Effector CD8-positive, alpha-beta T cell (primary cell): ENCODE data around the gene RNF4.
"Not testable (repeated sequence)": the region's sequence is repeated elsewhere in the genome, so short reads cannot be mapped to it uniquely, and the experiment has no call there.

Experiments used
- DNase-seq: peaks from one replicate; lab custom pipeline; 2025; lab: John Stamatoyannopoulos, UW
- total RNA-seq, 4 experiments: gene quantifications; one replicate each; lab custom pipeline; 2026; lab: John Stamatoyannopoulos, UW

The RNF4 gene, protein sequence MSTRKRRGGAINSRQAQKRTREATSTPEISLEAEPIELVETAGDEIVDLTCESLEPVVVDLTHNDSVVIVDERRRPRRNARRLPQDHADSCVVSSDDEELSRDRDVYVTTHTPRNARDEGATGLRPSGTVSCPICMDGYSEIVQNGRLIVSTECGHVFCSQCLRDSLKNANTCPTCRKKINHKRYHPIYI
- total RNA-seq = 141 to 166 (median 154) reads per million in 4 experiments

DNA sequence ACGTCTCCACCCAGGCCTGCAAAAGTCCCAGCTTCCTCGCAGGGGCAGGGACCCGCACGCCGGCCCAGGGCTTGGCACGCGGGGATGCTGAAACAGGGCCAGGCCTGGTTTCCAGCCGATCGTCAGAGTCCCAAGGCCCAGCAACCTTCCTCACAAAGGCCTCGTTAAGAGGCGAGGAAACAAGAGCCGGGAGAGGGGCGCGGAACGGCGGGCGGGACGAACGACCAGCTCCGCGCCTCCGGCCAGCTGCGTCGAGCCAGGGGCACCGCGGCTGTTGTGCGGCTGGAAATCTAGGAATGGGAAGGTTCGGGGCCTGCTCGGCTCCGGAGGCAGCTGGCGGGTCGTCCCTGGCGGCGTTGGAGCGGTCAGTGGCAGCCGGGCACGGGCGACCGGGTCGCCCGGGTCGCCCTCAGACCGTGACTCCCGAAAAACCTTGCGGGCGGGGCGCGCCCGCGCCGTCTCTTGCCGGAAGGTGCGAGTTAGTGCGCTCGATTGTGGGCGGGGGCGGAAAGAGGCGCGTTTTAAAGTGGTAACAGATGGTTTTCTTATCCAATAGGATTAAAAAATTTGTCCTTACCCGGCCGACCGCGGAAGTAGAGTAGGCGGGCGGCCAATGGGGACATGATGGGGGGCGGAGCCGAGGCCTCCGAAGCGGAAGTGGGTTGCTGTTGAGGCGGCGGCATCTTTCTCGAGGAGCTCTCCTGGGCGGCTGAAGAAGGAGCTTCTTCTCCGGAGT is at the start of gene RNF4:
TSS of gene RNF4 (plus strand) at position 651 of the 736 bp plus-strand sequence. CDS start 21,388 bp downstream, outside the sequence.
- peak; percentile 92 for DNase-seq

DNA sequence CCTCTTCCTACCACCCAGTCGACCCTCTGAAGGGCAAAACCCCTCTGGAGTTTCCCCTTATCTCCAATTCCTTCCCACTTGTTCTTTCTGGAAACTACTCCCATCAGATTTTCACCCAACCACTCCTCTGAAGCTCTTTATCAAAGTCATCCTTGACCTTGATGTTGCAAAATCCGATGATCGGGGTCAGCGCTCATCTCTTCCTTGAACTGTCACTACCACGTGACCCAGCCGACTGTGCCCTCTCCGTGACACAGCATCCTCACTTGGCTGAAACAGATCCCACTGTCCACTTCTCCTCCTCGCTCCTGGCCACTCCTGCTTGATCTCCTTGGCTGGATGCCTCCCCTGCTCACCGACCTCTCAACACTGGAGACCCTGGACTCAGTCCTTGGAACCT is 49.1 kb upstream of the RNF4 start:
- no peak for DNase-seq

DNA sequence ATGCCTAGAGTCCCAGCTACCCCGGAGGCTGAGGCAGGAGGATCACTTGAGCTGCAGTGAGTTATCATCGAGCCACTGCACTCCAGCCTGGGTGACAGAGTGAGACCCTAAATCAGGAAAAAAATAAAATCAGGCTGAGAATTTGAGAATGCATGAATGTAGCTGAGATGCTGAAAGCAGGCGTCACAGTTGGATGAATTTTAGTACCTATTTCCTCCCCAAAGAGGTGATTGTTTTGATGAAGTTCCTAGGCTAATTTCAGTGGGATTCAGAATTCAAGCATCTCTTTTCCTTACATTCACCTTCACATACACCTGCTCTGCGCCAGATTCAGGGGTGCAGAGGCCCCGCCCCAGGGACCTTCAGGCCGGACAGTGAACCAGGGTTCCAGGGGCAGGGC is 47.0 kb upstream of the RNF4 start:
- DNase-seq = no peak

DNA sequence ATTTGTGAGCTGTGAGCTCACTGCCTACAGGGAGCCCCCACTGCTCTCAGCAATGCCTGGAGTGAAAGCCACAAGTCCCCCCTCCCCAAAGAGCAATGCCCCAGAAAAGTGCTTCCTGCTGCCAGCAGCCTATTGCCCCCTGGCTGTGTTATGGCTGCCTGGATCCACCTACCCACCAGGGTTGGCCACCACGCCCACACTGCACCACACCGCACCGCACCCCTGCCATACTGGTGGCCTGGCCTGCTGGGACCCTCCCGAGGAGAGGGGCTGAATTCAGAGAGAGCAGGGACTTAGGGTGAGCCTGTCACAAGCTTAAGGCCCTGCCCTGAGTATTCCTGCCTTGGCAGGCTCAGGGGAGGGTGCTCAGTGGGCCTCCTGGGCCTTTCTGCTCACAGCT is 45.8 kb upstream of the RNF4 start:
- no peak for DNase-seq

DNA sequence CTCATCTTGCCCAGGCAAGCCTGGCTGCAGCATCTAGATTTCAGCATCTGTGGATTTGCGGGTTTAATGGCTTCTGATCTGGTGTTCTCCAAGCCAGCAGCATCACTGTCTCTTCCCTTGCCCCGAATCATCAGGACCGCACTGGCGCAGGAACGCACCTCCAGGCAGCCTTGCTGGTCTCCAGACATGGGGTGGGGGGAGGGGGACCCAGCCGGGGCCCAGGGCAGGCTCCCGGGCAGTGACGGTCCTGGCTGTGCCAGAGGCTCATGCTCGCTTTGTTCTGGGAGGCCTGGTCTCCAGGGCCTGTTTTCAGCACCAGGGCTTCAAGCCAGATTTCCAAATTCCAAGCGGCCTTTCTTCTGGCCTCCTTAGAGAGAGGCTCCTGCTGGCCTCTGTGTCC is 45.2 kb upstream of the RNF4 start:
- no peak for DNase-seq

DNA sequence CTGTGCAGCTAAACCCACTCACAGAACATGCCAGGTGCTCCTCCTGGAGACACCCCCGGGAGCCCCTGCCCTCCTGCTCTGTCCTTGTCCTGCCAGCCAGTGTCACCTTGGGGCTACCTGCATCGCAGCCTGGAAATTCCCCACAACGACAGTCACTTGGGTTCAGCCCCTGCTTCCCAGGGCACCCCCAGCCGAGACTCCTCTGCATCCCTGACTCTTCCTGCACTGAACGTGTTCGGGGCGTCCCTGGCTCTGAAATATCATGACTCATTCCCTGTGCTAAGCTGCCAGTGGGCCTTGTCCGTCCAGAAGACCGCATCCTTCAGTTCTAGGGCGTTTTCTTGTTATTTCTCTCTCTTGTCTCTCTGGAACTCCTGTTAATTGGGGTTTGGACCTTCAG is 44.3 kb upstream of the RNF4 start:
- no peak for DNase-seq

DNA sequence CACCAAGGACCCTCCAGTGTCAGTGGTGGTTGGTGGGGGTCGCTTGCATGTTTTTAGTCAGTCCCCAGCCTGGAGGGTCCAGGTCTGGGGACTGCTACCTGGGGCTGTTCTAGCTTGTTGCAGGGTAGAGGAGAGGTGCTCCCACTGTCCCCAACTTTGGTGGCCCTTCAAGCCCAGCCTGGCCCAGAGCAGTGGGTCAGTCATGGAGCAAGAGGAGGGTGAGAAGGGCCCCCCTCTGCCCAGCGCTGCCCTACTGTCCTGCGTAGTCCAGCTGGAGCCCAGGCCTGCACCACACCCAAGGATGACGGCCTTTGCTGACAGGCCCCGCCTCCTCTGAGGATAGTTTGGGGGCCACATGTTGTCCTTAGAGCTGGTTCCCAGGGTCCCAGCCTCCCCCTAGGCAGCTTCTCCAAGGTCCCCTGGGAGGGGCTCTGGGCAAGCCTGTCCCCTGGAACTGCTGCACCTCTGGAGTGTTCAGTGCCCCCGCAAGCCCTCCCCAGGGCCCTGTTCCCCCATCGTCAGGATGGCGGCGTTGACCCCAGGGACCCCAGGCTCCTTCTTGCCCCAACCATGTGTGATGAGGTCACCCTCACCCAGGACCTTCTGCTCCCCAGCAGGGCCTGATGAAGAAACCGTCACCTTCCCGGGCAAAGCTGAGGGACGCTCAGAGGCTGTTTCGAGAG is 43.4 kb upstream of the RNF4 start:
- no peak for DNase-seq

DNA sequence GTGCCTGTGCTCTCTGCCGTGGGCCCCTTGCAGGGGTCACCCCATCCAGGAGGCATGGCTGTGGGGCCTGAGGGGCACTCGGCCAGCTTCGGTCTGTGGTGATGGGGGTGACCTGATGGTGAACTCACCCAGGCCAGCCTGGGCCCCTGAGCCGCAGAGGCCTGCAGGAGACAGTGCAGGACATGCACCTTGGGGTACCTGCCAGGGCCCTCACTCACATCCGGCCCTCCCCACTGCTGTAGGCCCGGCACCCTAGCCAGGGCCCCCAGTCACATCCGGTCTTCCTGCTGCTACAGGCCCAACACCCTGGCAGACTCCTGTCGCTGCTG is 42.9 kb upstream of the RNF4 start:
- no peak for DNase-seq

DNA sequence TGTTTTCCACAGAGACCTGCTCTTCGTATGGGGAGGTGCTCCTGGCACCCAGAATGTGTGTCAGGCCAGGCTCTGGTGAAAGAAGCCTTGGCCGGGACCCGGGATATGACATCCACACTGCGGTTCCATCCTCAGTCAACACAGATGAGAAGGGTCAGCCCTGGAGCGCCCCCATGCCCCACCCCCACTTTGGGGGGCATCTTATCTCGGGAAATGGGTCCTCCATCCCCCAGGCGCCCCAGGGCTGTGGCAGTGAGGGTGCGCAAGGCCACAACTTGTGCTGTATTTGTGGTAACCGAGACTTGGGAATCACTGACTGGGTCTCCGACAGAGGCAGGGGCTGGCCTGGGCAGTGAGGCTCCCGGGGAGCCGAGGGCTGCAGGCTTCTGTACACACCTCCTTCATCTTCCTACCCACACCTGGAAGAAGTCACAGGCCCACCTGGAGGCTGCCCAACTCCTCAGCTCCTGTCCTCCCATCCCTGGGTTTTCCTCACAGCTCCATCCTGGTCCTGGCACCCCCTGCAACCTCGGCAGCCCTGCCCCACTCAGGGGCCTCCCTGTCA is 42.1 kb upstream of the RNF4 start:
- no peak for DNase-seq

DNA sequence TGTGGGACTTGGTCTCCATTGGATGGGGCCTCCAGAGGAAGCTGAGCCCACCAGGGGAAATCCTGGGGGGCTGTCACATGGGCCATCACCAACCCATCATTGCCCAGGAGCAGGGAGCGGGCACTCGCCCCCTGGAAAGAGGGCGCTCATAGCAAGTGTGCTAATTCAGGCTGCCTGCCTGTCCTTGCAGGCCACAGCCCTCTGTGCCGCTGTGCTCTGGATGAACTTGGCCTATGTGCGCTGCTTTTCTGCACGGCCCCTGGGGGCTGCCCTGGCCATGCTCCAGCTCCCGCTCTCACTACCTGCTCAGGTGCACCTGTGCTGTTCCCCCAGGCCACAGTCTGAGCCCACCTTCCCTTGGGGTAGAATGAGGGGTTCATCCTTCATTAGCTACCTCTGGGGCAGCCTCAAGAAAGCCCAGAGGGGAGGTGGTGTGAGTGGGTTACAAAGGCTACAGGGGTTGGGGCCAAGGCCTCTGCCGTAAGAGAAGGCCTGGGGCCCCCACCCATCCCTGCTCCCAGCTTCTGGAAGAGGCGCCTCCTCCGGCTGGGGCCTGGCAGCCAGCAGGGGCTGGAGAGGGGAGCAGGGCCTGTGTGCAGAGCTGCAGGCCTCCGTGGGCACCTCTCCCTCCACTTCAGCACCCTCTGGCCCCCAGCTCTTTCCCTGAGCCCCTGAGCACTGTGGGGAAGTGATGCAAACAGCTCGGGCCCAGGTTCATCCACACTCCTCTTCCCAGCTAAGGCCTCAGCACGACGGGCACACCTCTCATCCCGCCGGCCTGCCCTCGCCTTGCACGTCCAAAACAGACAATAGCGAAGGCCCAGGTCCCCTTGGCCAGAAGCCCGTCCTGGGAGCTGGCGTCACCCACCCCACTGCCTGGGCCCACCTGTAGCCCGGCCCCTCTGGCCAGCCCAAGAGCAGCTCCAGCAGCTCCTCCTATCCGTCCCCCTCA is 41.2 kb upstream of the RNF4 start:
- no peak for DNase-seq

DNA sequence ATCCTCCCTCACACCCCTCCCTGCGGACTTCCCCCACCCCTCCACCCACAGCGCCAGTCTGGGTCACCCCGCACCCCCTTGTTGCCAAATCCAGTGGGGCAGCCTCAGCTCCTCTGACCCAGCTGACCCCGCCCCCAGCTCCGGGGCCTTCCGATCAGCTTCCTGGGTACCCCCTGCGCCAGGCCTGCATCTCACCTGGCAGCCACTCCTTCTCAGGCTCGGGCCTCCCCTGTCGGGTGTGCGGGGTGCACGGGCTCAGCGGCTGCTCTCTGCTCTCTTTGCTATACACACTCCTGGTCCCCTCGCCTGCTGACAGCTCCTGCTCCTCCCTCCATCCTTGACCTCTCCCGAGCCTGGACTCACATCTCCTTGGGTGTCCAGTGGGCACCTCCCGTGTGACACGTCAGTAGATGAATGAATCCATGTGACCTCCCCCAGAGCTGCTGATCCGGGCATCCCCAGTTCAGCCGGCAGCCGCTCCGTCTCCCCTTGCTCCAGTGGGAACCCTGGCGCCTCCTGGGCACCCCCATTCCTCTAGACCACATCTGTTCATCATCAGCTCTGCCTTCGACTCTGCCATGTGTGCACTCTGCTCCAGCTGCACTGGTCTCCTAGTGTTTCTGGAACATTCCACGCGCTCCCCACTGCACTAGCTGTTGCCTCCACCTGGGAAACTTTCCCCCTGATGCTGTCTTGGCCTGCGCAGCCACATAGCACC is 40.3 kb upstream of the RNF4 start:
- DNase-seq = no peak

DNA sequence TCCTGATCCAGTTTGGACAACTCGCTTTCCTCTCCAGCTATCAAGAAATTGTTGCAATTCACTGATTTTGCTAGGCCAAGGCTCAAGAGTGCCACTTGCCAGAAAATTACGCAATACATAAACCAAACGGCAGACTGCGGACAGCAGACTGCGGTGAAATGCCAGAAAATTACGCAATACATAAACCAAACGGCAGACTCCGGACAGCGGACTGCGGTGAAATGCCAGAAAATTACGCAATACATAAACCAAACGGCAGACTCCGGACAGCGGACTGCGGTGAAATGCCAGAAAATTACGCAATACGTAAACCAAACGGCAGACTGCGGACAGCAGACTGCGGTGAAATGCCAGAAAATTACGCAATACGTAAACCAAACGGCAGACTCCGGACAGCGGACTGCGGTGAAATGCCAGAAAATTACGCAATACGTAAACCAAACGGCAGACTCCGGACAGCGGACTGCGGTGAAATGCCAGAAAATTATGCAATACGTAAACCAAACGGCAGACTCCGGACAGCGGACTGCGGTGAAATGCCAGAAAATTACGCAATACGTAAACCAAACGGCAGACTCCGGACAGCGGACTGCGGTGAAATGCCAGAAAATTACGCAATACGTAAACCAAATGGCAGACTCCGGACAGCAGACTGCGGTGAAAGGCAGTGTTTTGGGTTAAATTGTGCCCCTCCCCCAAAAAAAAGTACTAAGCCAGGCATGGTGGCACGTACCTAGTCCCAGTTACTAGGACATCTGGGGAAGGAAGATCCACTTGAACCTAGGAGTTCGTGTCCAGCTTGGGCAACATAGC is 38.8 kb upstream of the RNF4 start:
- DNase-seq = not testable (repeated sequence)

DNA sequence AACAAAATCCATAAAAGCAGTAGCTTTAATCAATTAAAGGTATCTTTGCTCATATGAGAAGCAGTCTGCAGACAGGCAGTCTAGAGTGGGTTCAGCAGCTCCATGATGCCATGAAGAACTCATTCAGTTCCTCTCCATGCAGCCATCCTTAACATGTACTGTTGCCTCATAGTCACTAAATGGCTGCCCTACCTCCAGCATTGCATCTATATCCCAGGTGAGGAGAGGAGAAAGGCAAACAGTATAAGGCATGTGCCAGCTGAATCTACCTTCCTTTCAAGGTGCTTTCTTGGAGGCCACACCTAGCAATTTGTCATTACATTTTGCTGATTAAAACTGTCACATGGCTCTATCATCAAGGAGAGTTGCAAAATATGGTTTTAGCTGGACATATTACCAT is 36.9 kb upstream of the RNF4 start:
- DNase-seq = no peak

DNA sequence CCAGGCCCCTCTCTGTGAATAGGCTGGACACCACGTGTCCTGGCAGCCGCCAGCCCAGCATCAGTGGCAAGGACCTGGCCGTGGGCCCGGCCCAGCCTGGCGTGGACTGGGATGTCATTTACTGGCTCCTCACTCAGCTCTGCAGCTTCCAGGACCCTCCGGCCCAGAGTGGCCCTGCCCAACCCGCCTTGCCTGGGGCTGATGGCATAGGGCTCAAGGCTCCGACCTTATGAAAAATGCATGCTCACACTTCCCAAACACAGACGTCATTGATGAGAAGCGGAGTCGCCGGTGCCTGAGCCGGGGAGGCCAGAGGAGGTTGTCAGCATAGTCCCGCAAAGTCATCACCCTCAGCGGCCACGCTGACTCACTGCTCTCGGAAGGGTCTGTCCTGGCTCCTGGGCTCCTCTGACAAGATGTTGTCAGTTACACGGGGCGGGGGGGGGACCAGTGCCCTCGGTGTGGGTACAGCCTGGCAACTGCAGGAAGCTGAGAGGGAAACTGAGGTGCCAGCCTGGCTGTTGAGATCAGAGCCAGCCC is 35.8 kb upstream of the RNF4 start:
- DNase-seq = no peak

DNA sequence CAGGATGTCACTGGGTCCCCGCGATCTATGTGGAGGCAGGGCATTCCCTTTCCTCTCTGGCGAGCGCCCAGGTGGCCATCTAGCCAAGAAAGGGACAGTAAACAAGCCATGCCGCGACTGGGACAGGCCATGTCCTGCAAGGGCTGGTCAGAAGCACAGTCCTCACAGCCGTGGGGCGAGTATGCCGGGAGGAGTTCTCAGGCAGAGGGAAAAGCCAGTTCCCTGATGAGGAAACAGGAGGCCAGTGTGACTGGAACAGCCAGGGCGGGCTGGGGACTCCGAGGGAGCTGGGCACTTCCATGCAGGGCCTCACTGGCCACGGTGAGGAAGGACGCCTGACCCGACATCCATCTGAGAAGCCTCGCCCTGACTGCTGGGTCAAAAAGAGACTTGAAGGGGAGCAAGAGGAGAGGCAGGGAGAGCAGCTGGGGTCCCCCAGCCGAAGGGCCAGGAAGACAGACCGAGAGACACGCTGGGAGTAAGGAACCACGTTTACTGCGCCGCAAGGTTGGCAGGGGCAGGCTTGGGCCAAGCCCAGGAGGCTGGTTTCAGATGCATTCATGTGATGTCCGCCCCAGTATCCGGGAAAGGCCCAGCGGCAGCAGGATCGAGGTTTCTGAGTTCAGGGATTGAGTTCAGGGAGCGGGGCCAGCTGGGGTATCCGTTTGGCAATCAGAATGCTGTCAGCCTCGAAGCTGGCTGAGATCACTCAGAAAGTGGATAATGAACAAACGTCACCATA is 35.1 kb upstream of the RNF4 start:
- no peak for DNase-seq

DNA sequence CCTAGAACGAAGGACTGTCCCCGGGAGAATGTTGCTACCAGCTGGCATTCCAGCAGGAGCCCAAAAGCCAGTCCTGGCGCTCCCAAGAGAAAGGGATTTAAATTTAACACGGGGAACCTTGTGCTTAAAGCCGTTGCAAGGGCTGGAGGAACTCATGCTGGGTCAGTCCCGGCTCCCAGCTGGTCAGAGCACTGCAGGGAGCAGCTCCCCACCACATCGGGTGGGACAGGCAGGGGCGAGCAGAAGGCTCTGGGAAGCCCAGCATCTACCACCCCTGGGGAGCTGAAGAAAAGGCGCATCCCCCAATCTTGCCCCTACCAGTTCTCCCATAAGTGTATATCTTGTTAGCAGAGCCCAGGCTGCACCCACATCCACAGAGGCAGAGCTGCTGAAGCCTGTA is 34.5 kb upstream of the RNF4 start:
- no peak for DNase-seq

DNA sequence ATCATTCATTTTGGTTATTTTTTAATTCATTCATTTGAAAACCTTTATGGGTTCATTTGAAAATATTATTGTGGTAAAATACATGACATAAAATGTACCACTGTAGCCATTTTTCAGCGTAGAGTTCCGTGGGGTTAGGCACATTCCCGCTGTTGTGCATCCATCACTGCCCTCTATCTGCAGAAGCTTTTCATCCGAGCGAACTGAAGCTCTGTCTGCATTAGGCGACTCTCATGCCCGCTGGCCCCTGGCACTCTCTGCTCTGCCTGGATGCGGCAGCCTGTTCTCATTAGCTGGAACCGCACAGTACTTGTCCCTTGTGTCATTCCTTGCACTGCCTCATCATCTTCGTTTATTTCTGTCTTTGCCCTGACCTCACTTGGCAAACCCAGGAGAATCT is 32.6 kb upstream of the RNF4 start:
- no peak for DNase-seq

DNA sequence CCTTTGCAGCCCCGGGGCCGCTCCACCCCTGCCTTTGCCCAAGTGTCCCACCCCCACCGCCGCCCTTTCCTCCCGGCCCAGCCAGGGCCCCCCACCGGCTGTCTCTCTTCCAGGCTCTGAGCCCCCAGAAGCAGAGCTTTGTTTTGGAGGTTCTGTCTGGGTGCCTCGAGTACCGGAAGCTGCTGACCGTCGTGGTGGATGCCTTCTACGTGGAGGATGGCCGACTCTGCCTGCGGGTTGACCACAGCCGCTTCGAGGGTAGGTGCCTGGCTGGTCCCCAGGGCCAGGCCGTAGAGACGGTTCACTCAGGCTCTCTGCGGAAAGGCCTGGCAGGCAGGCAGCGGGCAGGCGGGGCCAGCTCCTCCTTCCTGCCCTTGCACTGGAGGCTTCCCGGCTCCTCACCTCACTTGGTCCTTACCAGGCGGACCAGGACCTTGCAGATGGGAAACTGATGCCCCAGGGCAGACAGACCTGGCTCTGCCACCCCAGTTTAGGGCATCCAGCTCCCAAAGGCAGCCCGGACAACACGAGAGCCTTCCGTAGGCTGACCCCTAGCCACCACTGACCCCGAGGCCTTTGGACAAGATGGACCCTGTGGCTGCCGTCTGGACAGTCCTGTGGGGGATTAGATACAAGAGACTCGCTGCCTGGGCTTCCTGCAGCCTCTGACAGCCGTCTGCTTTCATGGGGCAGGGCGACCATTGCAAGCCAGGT is 32.0 kb upstream of the RNF4 start:
- DNase-seq = no peak
